Neural cell (in vitro differentiated cells): ENCODE results near the gene RAVER2. TPM values are rescaled to one million over a fixed set of nuclear protein-coding genes. Genes with fewer than 3 reads are reported as not detected.

Experiments
- H2AFZ ChIP-seq: fragments of 200-600, 300-800 bp; sonication (generic), shearing (Covaris generic); 2 replicates; pipeline ENCODE4 v1.6.0; 2014; ENCODE audit warnings: low read depth, mild to moderate bottlenecking, antibody characterized with exemption, low read length, moderate library complexity
- H3F3A ChIP-seq: fragments of 200-600 bp; shearing (Covaris generic); 2 replicates; pipeline ENCODE4 v1.6.1; 2016; ENCODE audit warnings: mild to moderate bottlenecking, moderate library complexity, mixed read lengths, antibody characterized with exemption, low read length; ENCODE audit not compliant: insufficient read depth, poor library complexity, severe bottlenecking
- H3K27ac ChIP-seq: fragments of 200-600, 300-800 bp; sonication (generic), shearing (Covaris generic); 2 replicates; pipeline ENCODE4 v1.5.1; 2014; ENCODE audit warnings: mild to moderate bottlenecking, low read length, moderate library complexity
- H3K27me3 ChIP-seq: fragments of 300-800, 200-600 bp; sonication (generic), shearing (Covaris generic); 2 replicates; pipeline ENCODE4 v1.6.0; 2014; ENCODE audit warnings: mild to moderate bottlenecking, low read depth, low read length, moderate library complexity; ENCODE audit not compliant: insufficient read depth
- H3K36me3 ChIP-seq: fragments of 300-800, 200-600 bp; sonication (generic), shearing (Covaris generic); 2 replicates; pipeline ENCODE4 v1.5.1; 2014; ENCODE audit warnings: mild to moderate bottlenecking, antibody characterized with exemption, low read length, moderate library complexity; ENCODE audit not compliant: insufficient read depth
- H3K4me2 ChIP-seq: fragments of 300-800, 200-600 bp; sonication (generic), shearing (Covaris generic); 2 replicates; pipeline ENCODE4 v1.6.0; 2014; ENCODE audit warnings: mild to moderate bottlenecking, low read length
- H3K4me3 ChIP-seq: fragments of 300-800, 200-600 bp; sonication (generic), shearing (Covaris generic); 2 replicates; pipeline ENCODE4 v1.5.1; 2014; ENCODE audit warnings: mild to moderate bottlenecking, low read length, moderate library complexity
- H3K79me2 ChIP-seq: fragments of 200-600 bp; shearing (Covaris generic); replicated peaks from 2 replicates; pipeline ENCODE4 v1.6.0; 2014; ENCODE audit warnings: mild to moderate bottlenecking, low read length, moderate library complexity; ENCODE audit not compliant: insufficient read depth
- H3K9ac ChIP-seq: fragments of 300-800, 200-600 bp; sonication (generic), shearing (Covaris generic); 2 replicates; pipeline ENCODE4 v1.6.1; 2016; ENCODE audit warnings: mild to moderate bottlenecking, low read length, mixed read lengths
- H3K9me2 ChIP-seq: fragments of 200-600 bp; shearing (Covaris generic); 2 replicates; pipeline ENCODE4 v1.6.1; 2016; ENCODE audit warnings: mild to moderate bottlenecking, low read length, mixed read lengths; ENCODE audit not compliant: insufficient read depth
- H3K9me3 ChIP-seq: fragments of 200-600, 300-800 bp; sonication (generic), shearing (Covaris generic); 2 replicates; pipeline ENCODE4 v1.6.1; 2016; ENCODE audit warnings: mild to moderate bottlenecking, mixed run types, low read length, moderate library complexity, mixed read lengths
- H4K20me1 ChIP-seq: fragments of 200-600 bp; shearing (Covaris generic); 2 replicates; pipeline ENCODE4 v1.6.1; 2016; ENCODE audit warnings: mild to moderate bottlenecking, mixed run types; ENCODE audit not compliant: insufficient read depth
- CTCF ChIP-seq: fragments of 450-650 bp; IDR thresholded peaks from 2 replicates; pipeline ENCODE4 v1.5.1; 2014; ENCODE audit warnings: antibody characterized with exemption, mild to moderate bottlenecking, moderate library complexity; ENCODE audit not compliant: poor library complexity, severe bottlenecking
- EP300 ChIP-seq: fragments of 450-650 bp; conservative IDR thresholded peaks from 2 replicates; pipeline ENCODE4 v1.6.1; 2014; ENCODE audit warnings: antibody characterized with exemption, mild to moderate bottlenecking, moderate library complexity; ENCODE audit not compliant: poor library complexity, severe bottlenecking
- EZH2 ChIP-seq: fragments of 200-600, 300-800 bp; shearing (Covaris generic), sonication (generic); IDR thresholded peaks from 2 replicates; pipeline ENCODE4 v1.6.1; 2014; ENCODE audit warnings: antibody characterized with exemption, low read length, borderline replicate concordance, mild to moderate bottlenecking; ENCODE audit not compliant: insufficient read depth, poor library complexity, severe bottlenecking
- MXI1 ChIP-seq: fragments of 450-650 bp; conservative IDR thresholded peaks from 2 replicates; pipeline ENCODE4 v1.6.1; 2014; ENCODE audit warnings: antibody characterized with exemption, mild to moderate bottlenecking; ENCODE audit not compliant: poor library complexity, severe bottlenecking
- POLR2AphosphoS5 ChIP-seq: IDR thresholded peaks from 2 replicates; pipeline ENCODE4 v1.6.1; 2012
- RAD21 ChIP-seq: fragments of 450-650 bp; conservative IDR thresholded peaks from 2 replicates; pipeline ENCODE4 v1.6.1; 2014; ENCODE audit warnings: antibody characterized with exemption, mild to moderate bottlenecking, moderate library complexity
- REST ChIP-seq: IDR thresholded peaks from 2 replicates; pipeline ENCODE4 v1.6.1; 2012; ENCODE audit warnings: borderline replicate concordance
- SMC3 ChIP-seq: fragments of 450-650 bp; conservative IDR thresholded peaks from 2 replicates; pipeline ENCODE4 v1.6.1; 2014; ENCODE audit warnings: antibody characterized with exemption, mild to moderate bottlenecking, moderate library complexity; ENCODE audit not compliant: poor library complexity
- TAF1 ChIP-seq: IDR thresholded peaks from 2 replicates; pipeline ENCODE4 v1.6.1; 2012; ENCODE audit warnings: low read depth
- polyA plus RNA-seq: library from polyadenylated mRNA; depleted of rRNA; stranded (reverse); fragments of >200 nt; gene quantifications from 2 replicates; pipeline ENCODE4 v1.2.3, GENCODE V29; 2014

Gene RAVER2
- polyA plus RNA-seq, 1 donor from 2014 or later, result 8.1 TPM

- Histone ChIP-seq H2AFZ (no peak overlapping the region), H3F3A (no peaks in the 10 kb centered on the region), H3K36me3 (no peaks in the 10 kb centered on the region), H3K4me3 (no peak overlapping the region), H3K4me2 (no peak overlapping the region), H3K79me2 (no peaks in the 10 kb centered on the region), H4K20me1 (no peaks in the 10 kb centered on the region), H3K9me2 (no peaks in the 10 kb centered on the region), H3K27ac (no peak overlapping the region), H3K27me3 (no peaks in the 10 kb centered on the region), H3K9me3 (no peaks in the 10 kb centered on the region), H3K9ac (no peak overlapping the region)
- TF ChIP-seq POLR2AphosphoS5 (no peak), REST (no peak), RAD21 (no peak), TAF1 (no peak), EP300 (no peak), CTCF (no peak), SMC3 (no peak), EZH2 (no peak), MXI1 (no peak)
These were observed 121.8 kb downstream of the RAVER2 start for GRCh38 chr1:64866689-64867088.

- Histone ChIP-seq H3K79me2 (no peaks in the 10 kb centered on the region), H3F3A (no peaks in the 10 kb centered on the region), H3K4me2 (no peak overlapping the region), H3K4me3 (no peak overlapping the region), H3K36me3 (no peaks in the 10 kb centered on the region), H3K27me3 (no peaks in the 10 kb centered on the region), H3K9me3 (no peaks in the 10 kb centered on the region), H3K9ac (no peak overlapping the region), H3K9me2 (no peaks in the 10 kb centered on the region), H4K20me1 (no peaks in the 10 kb centered on the region), H2AFZ (no peak overlapping the region), H3K27ac (no peak overlapping the region)
- TF ChIP-seq TAF1, result no peak
- no peak for TF ChIP-seq CTCF
- TF ChIP-seq EP300, result no peak
- TF ChIP-seq REST, result no peak
- TF ChIP-seq SMC3, result no peak
- no peak for TF ChIP-seq RAD21
- TF ChIP-seq POLR2AphosphoS5, result no peak
- no peak for TF ChIP-seq EZH2
- TF ChIP-seq MXI1, result no peak
These were observed 122.4 kb downstream of the RAVER2 start for GRCh38 chr1:64867266-64867665.
